GM19324 (cell line): ENCODE results near the gene ATRNL1.
"Not testable (repeated sequence)": the region's sequence is repeated elsewhere in the genome, so short reads cannot be mapped to it uniquely, and the experiment has no call there.

Experiments used
- ATAC-seq: cut with Tn5 transposase; IDR thresholded peaks from one replicate; pipeline ENCODE4 v1.9.1; 2021; ENCODE audit warnings: mild to moderate bottlenecking, moderate library complexity; ENCODE audit not compliant: unreplicated experiment, low FRiP score

The ATRNL1 gene

GRCh38 chr10:115173915-115174443, 80.8 kb downstream of the ATRNL1 start:
- ATAC-seq, result no peak

DNA sequence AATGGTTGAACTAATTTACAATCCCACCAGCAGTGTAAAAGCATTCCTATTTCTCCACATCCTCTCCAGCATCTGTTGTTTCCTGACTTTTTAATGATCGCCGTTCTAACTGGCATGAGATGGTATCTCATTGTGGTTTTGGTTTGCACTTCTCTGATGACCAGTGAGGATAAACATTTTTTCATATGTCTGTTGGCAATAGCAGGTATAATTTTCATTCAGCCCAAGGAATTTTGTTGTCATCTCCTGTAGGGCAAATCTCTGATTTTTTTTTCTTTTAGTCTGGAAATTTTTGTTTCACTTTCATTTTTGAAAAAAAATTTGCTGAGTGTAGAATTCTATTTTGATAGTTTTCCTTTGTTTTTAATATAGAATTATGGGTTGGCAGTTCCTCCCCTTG, 114.1 kb downstream of the ATRNL1 start:
- ATAC-seq, result not testable (repeated sequence)

GRCh38 chr10:115209133-115209532, 116.0 kb downstream of the ATRNL1 start:
- no peak for ATAC-seq

DNA sequence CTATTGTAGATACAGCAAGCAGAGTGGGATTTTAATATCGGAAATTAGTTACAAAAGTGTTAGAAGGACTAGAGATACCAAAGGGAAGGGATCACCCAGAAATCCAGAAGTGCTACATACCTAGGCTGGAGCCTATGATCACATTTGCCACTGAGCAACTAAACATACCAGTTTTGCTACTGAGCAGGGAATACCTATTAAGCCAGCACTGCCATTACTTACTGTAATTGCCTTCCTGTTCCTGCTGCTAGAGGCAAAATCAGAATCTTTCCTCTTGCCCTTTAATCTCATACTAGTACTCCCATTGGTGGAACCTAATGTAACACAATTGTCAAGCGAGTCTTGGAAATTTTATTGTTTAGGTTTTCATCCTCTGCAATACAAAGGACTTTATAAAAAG, 121.7 kb downstream of the ATRNL1 start:
- no peak for ATAC-seq

- ATAC-seq, result no peak
Measured at GRCh38 chr10:115219203-115219602, 126.0 kb downstream of the ATRNL1 start.

GRCh38 chr10:115222039-115222438, 128.9 kb downstream of the ATRNL1 start:
- ATAC-seq, result no peak

- no peak for ATAC-seq
Measured at GRCh38 chr10:115239761-115240160, 146.6 kb downstream of the ATRNL1 start.

DNA sequence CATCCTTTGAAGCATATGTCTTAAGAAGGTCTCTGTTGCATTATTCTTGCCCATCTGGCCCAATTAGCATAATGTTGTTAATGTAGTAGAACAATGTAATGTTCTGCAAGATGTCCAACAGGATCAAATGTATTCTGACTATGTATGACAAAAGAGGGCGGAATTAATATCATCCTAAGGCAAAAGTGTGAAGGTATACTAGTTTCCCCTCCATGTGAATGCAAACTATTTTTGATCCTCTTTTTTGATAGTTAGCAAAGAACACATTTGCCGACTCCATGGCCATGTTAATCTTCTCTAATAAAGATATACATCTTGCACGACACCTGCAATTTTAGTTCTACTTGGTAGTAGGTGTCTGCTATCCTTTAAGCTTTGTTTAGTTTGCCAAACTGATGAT, 157.6 kb downstream of the ATRNL1 start:
- no peak for ATAC-seq

DNA sequence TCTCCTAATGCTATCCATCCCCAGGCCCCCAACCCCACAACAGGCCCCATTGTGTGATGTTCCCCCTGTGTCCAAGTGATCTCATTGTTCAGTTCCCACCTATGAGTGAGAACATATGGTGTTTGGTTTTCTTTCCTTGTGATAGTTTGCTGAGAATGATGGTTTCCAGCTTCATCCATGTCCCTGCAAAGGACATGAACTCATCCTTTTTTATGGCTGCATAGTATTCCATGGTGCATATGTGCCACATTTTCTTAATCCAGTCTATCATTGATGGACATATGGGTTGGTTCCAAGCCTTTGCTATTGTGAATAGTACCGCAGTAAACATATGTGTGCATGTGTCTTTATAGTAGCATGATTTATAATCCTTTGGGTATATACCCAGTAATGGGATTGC, 160.6 kb downstream of the ATRNL1 start:
- ATAC-seq, result not testable (repeated sequence)

- ATAC-seq, result no peak
Measured at GRCh38 chr10:115272482-115272881, 179.3 kb downstream of the ATRNL1 start.

GRCh38 chr10:115278294-115278693, 185.1 kb downstream of the ATRNL1 start:
- ATAC-seq, result no peak

DNA sequence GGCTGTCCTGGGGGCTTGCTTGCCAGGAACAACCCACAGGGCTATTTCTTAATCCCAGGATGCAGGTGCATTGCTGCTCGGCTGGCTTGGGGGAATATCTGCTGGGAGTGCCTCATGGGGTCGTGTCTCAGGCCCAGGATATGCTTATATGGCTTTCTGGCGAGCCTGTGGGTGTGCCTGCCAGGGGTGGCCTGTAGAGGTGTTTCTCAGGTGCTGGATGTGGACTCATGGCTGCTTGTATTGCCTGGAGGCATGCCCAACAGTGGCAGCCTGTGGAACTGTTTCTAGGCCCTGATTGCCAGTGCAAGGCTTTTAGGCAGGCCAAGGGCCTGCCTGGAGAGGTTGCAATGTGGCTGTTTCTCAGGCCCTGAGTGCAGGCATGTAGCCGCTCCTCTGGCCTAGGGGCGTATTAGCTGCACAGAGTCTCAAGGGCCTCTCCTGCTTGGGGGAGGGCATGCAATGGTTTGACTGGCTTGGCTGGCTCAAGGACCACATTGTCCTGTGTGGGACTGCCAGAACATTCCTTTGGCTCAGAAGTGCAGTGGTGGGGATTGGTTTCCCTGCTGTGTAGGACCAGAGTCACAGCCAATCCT, 202.1 kb downstream of the ATRNL1 start:
- ATAC-seq, result no peak

DNA sequence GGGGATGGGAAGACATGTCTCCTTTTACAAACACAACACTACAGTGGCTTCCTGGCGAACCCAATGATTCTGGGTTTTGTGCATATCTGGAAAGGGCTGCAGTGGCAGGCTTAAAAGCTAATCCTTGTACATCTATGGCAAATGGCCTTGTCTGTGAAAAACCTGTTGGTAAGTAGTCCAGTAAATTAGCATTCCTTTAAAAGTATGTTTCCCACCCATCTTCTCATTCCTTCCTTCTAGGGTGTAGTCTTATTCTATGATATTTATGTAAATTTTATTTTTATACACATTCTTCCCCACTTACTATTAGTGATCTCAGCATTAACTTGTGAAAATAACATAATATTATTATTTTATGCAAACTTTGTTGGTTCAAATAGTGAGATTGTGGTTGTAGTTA, 206.9 kb downstream of the ATRNL1 start:
- ATAC-seq, result no peak

- ATAC-seq, result not testable (repeated sequence)
Measured at GRCh38 chr10:115319669-115320068, 226.5 kb downstream of the ATRNL1 start.

DNA sequence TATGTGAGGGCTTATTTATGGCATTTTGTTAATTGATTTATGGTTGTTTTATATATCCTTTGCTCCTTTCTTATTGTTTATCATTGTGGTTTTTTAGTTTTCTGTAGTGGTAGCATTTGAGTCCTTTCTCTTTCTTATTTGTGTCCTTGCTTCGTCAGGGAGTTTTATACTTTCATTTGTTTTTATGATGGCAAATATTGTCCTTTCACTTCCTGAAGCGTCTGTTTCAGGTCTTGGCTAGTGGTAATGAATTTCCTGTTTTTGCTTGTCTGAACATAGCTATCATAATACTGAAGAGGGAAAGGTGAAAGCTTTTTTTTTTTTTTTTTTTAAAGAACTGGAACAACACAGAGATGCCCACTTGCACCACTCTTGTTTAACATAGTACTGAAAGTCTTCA, 228.2 kb downstream of the ATRNL1 start:
- no peak for ATAC-seq

DNA sequence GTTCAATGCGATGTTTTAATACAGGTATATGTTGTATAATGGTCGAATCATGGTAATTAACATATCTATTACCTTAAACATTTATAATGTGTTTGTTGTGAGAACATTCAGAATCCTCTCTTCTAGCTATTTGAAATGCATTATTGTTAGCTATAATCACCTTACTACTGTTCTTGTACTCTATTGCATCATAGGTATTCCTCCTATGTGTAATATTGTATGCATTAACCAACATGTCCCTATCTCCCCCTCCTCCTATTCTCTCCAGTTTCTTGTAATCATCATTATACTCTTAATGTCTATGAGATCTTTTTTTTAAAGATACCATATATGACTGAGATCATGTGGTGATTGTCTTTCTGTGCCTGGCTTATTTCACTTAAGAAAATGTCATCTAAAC, 235.2 kb downstream of the ATRNL1 start:
- ATAC-seq, result no peak

GRCh38 chr10:115335366-115335765, 242.2 kb downstream of the ATRNL1 start:
- ATAC-seq, result no peak

DNA sequence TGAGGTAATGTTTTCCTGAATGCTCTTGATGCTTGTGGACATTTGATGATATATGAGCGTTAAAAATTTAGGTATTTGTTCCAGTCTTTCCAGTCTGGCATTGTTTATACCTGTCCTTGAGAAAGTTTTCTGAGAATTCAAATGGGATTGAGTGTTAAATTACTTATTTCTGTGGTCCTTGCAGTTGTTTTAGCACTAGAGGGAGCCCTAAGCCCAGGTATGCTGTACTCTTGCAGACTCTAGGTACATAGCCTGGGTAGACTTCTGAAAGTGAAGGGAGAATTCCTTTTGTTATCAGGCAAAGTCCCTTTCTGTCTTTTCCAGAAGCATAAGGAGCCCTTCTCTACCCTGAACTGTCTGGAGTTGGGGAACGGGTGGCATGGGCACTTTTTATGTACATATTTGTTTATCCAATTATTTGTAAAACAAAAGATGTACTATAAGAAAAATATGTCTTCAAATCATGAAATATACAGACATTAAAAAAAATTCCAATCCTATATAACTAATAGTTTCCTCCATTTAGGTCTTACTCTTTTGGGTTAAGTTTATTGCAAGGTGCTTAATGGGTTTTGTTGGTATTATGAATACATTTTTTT, 262.1 kb downstream of the ATRNL1 start:
- ATAC-seq, result no peak

GRCh38 chr10:115367920-115368319, 274.8 kb downstream of the ATRNL1 start:
- ATAC-seq, result not testable (repeated sequence)

DNA sequence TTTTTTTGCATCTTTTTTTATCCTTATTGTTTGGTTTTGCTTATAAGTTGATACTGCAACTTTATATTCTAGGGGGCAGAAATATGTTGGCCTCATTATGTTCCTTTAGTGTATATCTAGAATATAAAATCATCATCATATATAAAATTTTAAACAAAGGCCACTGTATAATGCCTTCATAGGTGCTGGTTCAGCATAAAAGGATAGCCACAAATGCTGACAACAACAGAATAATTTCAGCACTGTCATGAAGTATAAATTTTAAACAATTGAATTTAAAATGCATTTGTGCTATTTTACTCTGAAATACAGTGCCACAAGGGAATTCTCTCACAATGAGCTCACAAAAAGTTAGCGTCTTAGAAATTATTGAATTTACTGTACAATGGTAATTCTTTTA, 285.9 kb downstream of the ATRNL1 start:
- no peak for ATAC-seq

DNA sequence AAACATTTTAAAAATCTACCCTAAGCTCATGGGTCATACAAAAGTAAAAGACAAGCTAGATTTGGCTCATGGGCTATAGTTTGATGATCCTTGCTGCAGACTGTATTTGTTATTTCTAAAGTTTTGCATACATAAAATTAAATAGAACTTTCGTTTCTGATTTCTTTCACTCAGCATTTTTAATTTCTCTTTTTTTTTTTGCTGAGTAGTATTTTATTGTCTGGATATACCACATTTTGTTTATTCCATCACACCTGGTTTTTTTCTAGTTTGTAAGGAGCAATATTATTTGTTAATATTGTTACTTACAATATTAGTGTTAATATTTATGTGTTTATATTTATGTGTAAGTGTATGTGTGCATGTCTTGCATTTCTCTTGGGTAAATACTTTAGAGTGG, 291.5 kb downstream of the ATRNL1 start:
- no peak for ATAC-seq

GRCh38 chr10:115390607-115391006, 297.4 kb downstream of the ATRNL1 start:
- ATAC-seq, result no peak
